ENCODE measurements around the gene F10. TPM values are rescaled to one million over a fixed set of nuclear protein-coding genes. Genes with fewer than 3 reads are reported as not detected.

The F10 gene
- total and polyA plus RNA-seq, 10 donors = 1.6 to 6.4 (median 2.9) TPM

GRCh38 chr13:113182046-113182445 lies 59.4 kb downstream of the F10 start:
- Histone ChIP-seq H3K4me1 (peaks cover 0 to 61% (median 30%) of the 10 kb centered on the region in 6 donors), H3K9me3 (no peaks in the 10 kb centered on the region), H3K4me3 (no peak overlapping the region), H3K27ac (no peak overlapping the region), H3K36me3 (peaks cover 5 to 100% (median 68%) of the 10 kb centered on the region in 6 donors), H3K27me3 (replicated peaks in 1 of 7) (no peaks in the 10 kb centered on the region)
- DNase-seq = no peak
- WGBS, 5 donors = 82 to 95% (median 85%) methylated on average over 4 of the region's 4 CpGs
- intact Hi-C loops (cut with DNase I; ENCODE audit: low total_unique reads) = no loop called here
- no peak for TF ChIP-seq POLR2AphosphoS5 (IDR thresholded peaks at IDR 0.05)
- TF ChIP-seq POLR2A (IDR thresholded peaks at IDR 0.05) = no peak
- no peak for TF ChIP-seq CTCF (IDR thresholded peaks at IDR 0.05 in 8 of 11, conservative IDR thresholded peaks at IDR 0.05 in 3 of 11)

- peaks cover 2 to 100% (median 66%) of the 10 kb centered on the region in 6 donors for H3K36me3 ChIP-seq
- 89 to 94% (median 92%) methylated on average over 14 of the region's 14 CpGs for WGBS, 5 donors
- no peak overlapping the region for H3K27ac ChIP-seq
These were observed 61.0 kb downstream of the F10 start for GRCh38 chr13:113183450-113184129.

GRCh38 chr13:113184568-113185440 lies 62.2 kb downstream of the F10 start:
- H3K27ac ChIP-seq = peak overlapping the region in 4 of 8 donors; percentile 15 to 70 (median 42)
- DNase-seq = no peak
- H3K4me3 ChIP-seq = peak overlapping the region in 2 of 8 donors; percentile 5 to 27
- no peaks in the 10 kb centered on the region for H3K27me3 ChIP-seq (replicated peaks in 1 of 7)
- peaks cover 0 to 54% (median 22%) of the 10 kb centered on the region in 6 donors for H3K4me1 ChIP-seq
- TF ChIP-seq POLR2AphosphoS5 (IDR thresholded peaks at IDR 0.05) = peak in 1 of 3 donors; percentile 5
- no peak for TF ChIP-seq CTCF (IDR thresholded peaks at IDR 0.05 in 8 of 11, conservative IDR thresholded peaks at IDR 0.05 in 3 of 11)
- peaks cover 0 to 100% (median 62%) of the 10 kb centered on the region in 6 donors for H3K36me3 ChIP-seq
- 71 to 78% (median 75%) methylated on average over 21 to 22 of the region's 22 CpGs for WGBS, 5 donors
- intact Hi-C loops (cut with DNase I; ENCODE audit: low total_unique reads) = no loop called here
- H3K9me3 ChIP-seq = no peaks in the 10 kb centered on the region

More at GRCh38 chr13:113183450-113184129, 61.0 kb downstream of the F10 start:
- TF ChIP-seq CTCF (IDR thresholded peaks at IDR 0.05 in 8 of 11, conservative IDR thresholded peaks at IDR 0.05 in 3 of 11) (no peak), POLR2A (IDR thresholded peaks at IDR 0.05) (no peak), POLR2AphosphoS5 (IDR thresholded peaks at IDR 0.05) (no peak)
- no peaks in the 10 kb centered on the region for H3K9me3 ChIP-seq
- H3K27me3 ChIP-seq (replicated peaks in 1 of 7) = no peaks in the 10 kb centered on the region
- H3K4me3 ChIP-seq = no peak overlapping the region
- peaks cover 0 to 63% (median 31%) of the 10 kb centered on the region in 6 donors for H3K4me1 ChIP-seq
- no peak for DNase-seq
- intact Hi-C loops (cut with DNase I; ENCODE audit: low total_unique reads) = no loop called here
